Epidermal melanocyte (primary cell): ENCODE results near the gene RAC2.

ENCODE experiments used
- DNase-seq: peaks from one replicate; pipeline ENCODE4 v3.0.0; 2011; ENCODE audit warnings: low spot score; ENCODE audit not compliant: insufficient read length

RAC2 gene

DNA sequence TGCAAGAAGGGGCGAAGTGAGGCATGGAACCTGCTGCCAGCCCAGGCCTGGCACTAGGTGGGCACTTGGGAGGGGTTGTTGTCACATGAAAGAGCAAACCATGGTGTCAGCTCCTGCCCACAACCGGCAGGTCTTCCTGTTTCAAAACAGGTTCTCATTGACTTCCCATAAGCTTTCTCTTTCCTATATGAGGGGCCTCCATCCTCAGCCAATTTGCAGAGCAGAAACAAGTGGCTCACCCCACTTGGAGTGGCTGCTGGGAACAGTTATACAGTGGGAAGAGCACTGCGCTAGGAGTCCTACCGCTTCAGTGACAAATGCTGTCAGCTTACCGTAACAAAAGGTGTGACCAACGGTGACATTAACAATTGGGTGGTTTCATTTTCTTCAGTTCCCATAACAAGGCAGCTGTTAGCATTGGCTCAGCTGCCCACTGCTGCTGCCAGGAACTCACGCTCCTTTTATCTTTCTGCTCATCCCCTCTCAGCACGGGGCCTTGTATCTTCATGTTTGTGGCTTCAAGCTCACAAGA, 21.6 kb downstream of the RAC2 start:
- DNase-seq = no peak

DNA sequence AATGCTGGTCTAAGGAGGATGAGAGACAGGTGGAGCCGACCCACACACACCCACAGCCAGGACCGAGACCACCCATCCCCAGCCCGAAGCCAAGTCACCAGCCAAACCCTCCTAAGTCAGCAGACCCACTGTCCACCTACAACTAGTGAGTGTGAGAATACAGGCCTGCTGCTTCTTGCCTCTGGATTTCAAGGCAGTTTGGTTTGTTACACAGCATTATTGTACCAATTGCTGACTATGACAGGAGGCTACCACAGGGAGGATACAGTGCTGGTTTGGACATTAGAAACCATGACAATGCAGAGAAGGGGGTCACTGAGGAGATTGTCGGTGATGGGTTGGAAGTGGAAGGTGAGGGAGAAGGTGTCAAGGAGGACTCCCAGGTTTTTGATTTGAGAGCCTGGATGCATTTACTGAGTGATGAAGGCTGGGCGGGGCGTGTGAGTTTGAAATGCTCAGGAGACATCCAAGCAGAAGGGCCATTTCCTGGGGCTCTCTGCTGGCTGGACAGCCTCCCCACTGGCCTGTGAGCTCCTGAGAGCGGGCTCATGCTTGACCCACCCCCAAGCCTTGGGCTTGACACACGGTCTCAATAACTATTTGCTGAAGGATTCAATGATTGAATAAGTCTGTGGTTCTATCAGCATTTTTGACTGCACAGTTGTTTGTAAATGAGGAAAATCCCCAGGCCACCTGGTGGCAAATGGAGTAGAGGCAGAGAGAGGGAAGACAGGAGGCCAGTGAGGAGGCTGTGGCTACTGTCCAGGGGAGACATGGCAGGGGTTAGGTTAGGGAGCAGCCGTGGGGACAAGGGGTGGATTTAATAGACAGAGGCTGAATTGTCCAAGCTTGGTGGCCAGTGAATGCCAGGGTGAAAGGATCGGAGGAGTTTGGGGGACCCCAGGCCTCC, 22.4 kb downstream of the RAC2 start:
- no peak for DNase-seq

- no peak for DNase-seq
Observed at GRCh38 chr22:37220543-37220981, 23.5 kb downstream of the RAC2 start.

DNA sequence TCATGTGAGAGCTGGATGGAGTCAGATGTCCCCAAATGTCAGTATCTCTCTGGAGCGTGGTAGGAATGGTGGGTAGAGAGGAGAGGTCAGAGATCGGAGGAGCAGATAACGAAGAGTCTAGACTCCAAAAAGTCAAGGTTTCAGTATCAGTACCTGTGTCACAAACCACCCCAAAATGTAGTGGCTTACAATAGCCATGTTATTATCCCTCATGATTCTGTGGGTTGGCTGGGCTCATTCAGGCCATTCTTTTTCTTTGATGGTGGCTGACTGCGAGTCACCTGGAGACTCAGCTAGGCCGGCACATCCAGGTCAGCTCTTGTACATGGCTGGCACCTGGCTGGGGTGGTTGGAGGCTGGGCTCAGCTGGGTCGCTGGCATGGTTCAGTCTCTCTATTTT, 24.5 kb downstream of the RAC2 start:
- DNase-seq = no peak

DNA sequence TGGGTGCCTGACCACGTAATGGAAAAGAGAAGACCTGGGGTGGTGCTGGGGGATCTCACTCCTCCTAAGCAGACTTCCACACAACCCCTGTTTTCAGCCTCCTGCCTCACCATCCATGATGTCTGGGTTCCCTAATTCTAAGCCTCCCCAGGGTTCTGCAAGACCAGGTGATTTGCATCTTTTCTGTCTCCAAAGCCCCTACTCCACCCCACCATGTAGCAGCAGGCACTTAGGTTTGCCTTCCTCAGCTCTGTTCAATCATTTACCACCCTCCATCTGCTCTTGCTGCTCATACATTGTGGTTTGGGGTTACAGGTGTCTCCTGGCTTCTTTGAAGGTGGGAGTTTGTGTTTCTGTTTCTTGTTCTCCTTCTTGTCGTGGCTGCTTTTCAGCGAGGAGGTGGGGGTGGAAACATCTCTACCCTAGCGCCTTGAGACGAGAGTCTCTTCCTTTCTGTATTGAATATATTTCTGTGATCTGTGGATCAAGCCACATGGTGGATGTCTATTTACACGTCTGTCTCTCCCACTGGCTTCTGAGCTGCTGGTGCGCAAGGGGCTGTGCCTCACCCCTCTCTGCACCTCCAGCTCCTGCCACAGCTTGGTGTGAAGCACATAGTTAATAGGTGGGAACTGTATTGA, 25.2 kb downstream of the RAC2 start:
- DNase-seq = no peak

GRCh38 chr22:37218399-37218770, 25.7 kb downstream of the RAC2 start:
- no peak for DNase-seq

- no peak for DNase-seq
Observed at GRCh38 chr22:37215890-37216289, 28.2 kb downstream of the RAC2 start.

DNA sequence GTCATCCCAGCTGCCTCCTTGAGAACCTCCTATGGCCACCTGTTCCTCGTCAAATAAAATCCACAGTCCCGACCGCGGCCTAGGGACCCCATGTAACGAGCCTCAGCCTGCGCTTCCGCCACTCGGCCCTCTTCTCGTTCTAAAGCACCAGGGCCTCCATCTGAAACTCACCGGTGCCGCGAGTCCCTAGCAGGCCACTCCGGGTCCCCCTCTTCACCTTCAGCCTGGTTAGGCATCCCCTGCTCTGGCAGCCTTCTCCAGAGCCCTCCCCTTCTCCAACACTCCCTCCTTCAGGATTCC, 29.4 kb downstream of the RAC2 start:
- DNase-seq = no peak

DNA sequence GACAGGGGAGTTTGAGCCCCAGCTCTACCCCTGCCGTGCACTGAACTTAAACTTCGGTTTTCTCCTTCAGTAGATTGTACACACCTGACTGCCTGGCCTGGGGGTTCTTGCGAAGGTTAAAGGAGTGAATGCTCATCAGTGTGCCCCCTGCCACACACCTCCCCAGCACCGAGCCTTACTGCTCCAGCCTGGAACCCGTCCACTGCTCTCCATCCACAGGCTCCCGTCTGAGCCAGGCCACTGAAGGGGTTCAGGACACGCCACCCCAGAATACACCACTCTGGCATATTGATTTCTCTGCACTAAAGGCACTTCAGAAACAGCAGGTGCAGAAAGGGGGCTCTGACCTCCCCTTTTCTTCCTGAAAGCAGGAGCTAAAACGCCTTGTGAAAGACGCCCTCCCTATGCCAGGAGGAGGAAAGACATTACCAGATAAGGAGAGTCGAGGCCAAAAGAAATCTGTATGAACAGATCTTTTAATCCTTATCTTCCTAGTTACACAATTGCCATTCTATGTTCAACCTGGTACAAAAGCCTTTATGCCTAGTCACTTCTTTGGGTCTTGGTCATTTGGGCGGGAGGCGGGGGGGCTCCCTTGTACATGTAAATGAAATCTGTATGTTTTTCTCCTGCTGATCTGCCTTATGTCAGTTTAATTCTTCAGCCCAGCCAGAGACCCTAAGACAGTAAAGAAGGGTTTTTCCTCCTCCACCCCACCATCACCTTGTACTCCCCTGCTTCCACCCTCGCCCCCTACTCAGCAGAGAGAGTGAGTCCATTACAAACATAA, 29.9 kb downstream of the RAC2 start:
- no peak for DNase-seq

- DNase-seq = no peak
Observed at GRCh38 chr22:37213218-37213855, 30.7 kb downstream of the RAC2 start.

DNA sequence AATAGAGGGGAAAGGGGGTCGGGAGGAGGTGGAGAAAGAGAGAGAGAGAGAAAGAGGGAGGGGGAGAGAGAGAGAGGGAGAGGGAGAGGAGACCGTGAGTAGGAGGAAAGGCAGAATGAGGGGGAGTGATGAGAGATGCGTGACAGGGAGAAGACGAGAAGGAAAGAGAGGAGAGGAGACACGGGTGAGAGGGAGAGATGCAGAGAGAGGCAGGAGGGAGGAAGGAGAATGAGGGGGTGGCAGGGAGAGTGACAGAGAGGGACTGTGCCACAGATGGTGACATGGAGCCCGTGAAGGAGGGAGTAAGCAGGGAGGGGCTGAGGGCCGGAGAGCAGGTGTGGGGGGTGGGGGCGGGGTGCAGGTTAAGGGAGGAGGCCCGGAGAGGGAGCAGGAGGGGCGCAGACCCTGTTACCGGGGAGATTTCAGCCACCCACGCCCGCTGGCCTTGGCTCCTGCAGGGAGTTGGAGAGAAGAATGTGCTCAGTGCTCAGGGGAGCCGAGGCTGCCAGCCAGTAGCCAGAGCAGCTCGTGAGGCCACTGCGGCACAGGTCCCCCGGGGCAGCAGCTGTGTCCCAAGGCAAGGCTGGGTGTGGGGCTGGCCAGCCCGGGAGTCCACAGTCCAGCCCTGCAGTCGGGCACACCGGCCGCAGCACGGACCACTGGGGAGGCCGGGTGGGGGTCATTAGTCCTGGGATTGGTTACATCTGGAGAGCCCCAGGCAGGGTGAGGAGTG, 31.7 kb downstream of the RAC2 start, which contains the start of gene SSTR3:
TSS of gene SSTR3 (minus strand) at position 304 of the 733 bp plus-strand sequence. CDS start 4,674 bp downstream, outside the sequence.
- DNase-seq = no peak

- no peak for DNase-seq
Observed at GRCh38 chr22:37211866-37212173, 32.2 kb downstream of the RAC2 start.

- no peak for DNase-seq
Observed at GRCh38 chr22:37211075-37211865, 32.8 kb downstream of the RAC2 start.

DNA sequence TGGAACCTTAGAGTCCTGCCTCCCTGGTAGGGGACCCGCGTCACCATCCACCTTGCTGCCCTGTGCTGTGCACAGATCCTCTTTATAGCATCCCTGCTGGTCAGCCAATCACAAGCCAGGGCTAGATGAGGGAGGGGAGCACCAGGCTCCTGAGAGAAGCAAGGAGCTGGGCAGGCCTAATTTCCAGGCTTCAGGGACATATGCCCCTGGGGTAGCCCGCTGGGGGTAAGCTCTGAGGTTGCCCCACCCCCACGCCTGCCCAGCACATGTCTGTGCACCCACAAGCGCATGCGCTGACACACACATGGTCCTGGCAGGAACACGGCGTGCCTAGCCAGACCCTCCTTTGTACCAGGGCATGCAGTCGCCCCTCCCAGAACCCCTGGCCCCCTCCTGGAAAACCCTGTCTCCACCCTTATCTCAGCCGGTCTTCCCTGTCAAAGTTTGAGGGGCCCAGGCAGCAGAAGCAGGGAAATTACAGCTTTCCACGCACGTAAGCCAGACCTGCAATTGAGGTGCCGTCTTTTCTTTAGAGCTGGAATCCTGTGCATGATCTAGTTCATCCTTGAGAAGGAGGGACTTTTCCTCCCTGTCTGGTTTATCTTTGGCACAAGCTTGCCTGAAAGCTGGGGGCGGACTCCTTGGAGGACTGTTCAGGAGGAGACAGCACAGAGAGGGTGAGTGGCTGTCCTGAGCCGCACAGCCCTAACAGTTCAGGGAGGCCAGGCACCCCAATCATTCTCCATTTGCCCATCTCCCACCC, 33.8 kb downstream of the RAC2 start:
- DNase-seq = no peak

- DNase-seq = no peak
Observed at GRCh38 chr22:37209140-37209845, 34.8 kb downstream of the RAC2 start.

GRCh38 chr22:37208401-37209139, 35.5 kb downstream of the RAC2 start:
- DNase-seq = no peak

- DNase-seq = no peak
Observed at GRCh38 chr22:37207981-37208380, 36.1 kb downstream of the RAC2 start.
